ENCODE data around the gene STARD7.

Gene STARD7

GRCh38 chr2:96159084-96159830 is 49.4 kb downstream of the STARD7 start:
- no peak for DNase-seq

GRCh38 chr2:96158554-96158940 is 50.1 kb downstream of the STARD7 start:
- DNase-seq: no peak

GRCh38 chr2:96157649-96158553 is 50.7 kb downstream of the STARD7 start:
- DNase-seq: no peak

GRCh38 chr2:96156926-96157648 is 51.5 kb downstream of the STARD7 start:
- no peak for DNase-seq

GRCh38 chr2:96156011-96156820 is 52.4 kb downstream of the STARD7 start:
- no peak for DNase-seq

- no peak for DNase-seq
These were observed 53.9 kb downstream of the STARD7 start for GRCh38 chr2:96154506-96155380.

GRCh38 chr2:96153991-96154431 is 54.6 kb downstream of the STARD7 start:
- no peak for DNase-seq

- DNase-seq: no peak
These were observed 55.3 kb downstream of the STARD7 start for GRCh38 chr2:96153291-96153713.

GRCh38 chr2:96152304-96153161 is 56.1 kb downstream of the STARD7 start:
- no peak for DNase-seq

GRCh38 chr2:96151595-96152303 is 56.9 kb downstream of the STARD7 start:
- DNase-seq: no peak

- DNase-seq: no peak
These were observed 57.6 kb downstream of the STARD7 start for GRCh38 chr2:96150791-96151594.

GRCh38 chr2:96150007-96150640 is 58.5 kb downstream of the STARD7 start:
- no peak for DNase-seq

GRCh38 chr2:96148410-96149217 is 60.0 kb downstream of the STARD7 start:
- DNase-seq: no peak

- peak; percentile 42 for DNase-seq
These were observed 60.9 kb downstream of the STARD7 start for GRCh38 chr2:96147593-96148201.

- DNase-seq: no peak
These were observed 61.6 kb downstream of the STARD7 start for GRCh38 chr2:96146881-96147592.

All from NCI-H524 treated with DMSO at 0.1 percent for 48 hours (cell line).